IPS DF 6.9 (cell line): Measurements from ENCODE around the gene DNAJC7.

Experiments
- DNase-seq: peaks from one replicate; pipeline ENCODE4 v3.0.0-alpha.2; 2013; ENCODE audit warnings: low read depth, low spot score
- H3K27ac ChIP-seq: one replicate; pipeline ENCODE4 v1.5.1; 2013; ENCODE audit warnings: low read length, control low read depth
- H3K27me3 ChIP-seq: 2 replicates; pipeline ENCODE4 v1.6.1; 2013; ENCODE audit warnings: mild to moderate bottlenecking, low read length; ENCODE audit not compliant: control insufficient read depth, insufficient read depth
- H3K36me3 ChIP-seq: 2 replicates; pipeline ENCODE4 v1.6.1; 2013; ENCODE audit warnings: low read length; ENCODE audit not compliant: control insufficient read depth, insufficient read depth
- H3K4me1 ChIP-seq: 2 replicates; pipeline ENCODE4 v1.6.1; 2013; ENCODE audit warnings: low read length; ENCODE audit not compliant: control insufficient read depth, insufficient read depth
- H3K4me3 ChIP-seq: 2 replicates; pipeline ENCODE4 v1.5.1; 2013; ENCODE audit warnings: mild to moderate bottlenecking, low read length
- H3K9me3 ChIP-seq: 2 replicates; pipeline ENCODE4 v1.6.1; 2013; ENCODE audit warnings: low read length, inconsistent platforms; ENCODE audit not compliant: control insufficient read depth, insufficient read depth
- WGBS: extraction: QIAGEN DNeasy Blood & Tissue Kit; methylation state at CpG from one replicate; pipeline ENCODE4 v1.1.7; 2013; ENCODE audit warnings: mixed read lengths, missing lambda C conversion rate; ENCODE audit not compliant: insufficient read length, insufficient coverage; 5-methylcytosine and 5-hydroxymethylcytosine counted together

Gene DNAJC7, protein sequence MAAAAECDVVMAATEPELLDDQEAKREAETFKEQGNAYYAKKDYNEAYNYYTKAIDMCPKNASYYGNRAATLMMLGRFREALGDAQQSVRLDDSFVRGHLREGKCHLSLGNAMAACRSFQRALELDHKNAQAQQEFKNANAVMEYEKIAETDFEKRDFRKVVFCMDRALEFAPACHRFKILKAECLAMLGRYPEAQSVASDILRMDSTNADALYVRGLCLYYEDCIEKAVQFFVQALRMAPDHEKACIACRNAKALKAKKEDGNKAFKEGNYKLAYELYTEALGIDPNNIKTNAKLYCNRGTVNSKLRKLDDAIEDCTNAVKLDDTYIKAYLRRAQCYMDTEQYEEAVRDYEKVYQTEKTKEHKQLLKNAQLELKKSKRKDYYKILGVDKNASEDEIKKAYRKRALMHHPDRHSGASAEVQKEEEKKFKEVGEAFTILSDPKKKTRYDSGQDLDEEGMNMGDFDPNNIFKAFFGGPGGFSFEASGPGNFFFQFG

GRCh38 chr17:42016941-42017865, at the start of gene DNAJC7:
TSS of gene DNAJC7 (minus strand) at chr17:42017439. CDS start at chr17:42017416, 23 bp downstream.
- Histone ChIP-seq H3K27ac (no peak within 1 kb of the TSS), H3K4me3 (peak within 1 kb of the TSS; percentile 72), H3K27me3 (no peaks in the 10 kb centered on the region), H3K9me3 (no peaks in the 10 kb centered on the region), H3K36me3 (no peaks in the 10 kb centered on the region; the same call in 1 of the 2 replicates), H3K4me1 (peaks cover 2% of the 10 kb centered on the region)
- DNase-seq: peak; percentile 82
- WGBS: no CpG with 5 or more reads among the region's 70 CpGs

DNA sequence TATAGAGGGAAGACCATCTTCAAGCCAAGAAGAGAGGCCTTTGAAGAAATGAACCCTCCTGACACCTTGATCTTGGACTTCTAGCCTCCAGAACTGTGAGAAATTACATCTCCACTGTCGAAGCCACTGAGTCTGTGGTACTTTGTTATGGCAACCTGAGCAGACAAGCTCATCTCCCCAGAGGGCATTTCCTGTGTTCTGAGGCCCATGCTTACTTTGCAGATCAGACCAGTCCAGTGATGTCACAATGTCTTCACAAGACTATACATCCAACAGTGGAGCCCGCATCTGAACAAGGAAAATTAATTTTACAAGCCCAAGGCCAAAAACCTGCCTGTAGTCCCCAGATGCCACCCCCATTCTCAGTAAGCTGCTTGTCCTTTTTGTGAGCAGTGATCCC, 48.0 kb upstream of the DNAJC7 start:
- Histone ChIP-seq H3K4me3 (no peak overlapping the region), H3K27me3 (no peaks in the 10 kb centered on the region), H3K4me1 (peaks cover 6% of the 10 kb centered on the region), H3K9me3 (no peaks in the 10 kb centered on the region), H3K36me3 (no peaks in the 10 kb centered on the region), H3K27ac (no peak overlapping the region)
- WGBS: no CpG with 5 or more reads among the region's 2 CpGs
- DNase-seq: no peak

DNA sequence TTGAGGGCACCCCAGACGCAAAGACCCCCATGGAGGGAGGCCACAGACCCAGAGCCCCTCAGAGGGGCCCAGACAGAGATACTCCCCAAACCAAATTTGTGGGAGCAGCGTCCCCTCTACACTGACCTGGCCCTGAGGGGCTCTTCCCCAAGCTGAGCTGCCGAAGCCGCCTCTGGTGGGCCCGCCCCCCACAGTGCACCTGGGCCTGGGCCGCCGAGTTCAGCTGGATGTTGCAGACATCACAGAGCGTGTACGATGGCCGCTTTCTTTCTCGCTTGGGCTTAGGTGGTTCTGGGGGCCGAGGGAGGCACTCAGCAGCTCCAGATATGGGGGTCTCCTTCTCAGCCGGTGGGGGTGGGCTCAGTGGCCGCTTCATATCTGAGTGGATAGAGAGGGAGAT, 45.4 kb upstream of the DNAJC7 start:
- peaks cover 6% of the 10 kb centered on the region for H3K4me1 ChIP-seq
- DNase-seq: no peak
- H3K27me3 ChIP-seq: no peaks in the 10 kb centered on the region
- H3K9me3 ChIP-seq: no peaks in the 10 kb centered on the region
- WGBS: no CpG with 5 or more reads among the region's 14 CpGs
- H3K27ac ChIP-seq: no peak overlapping the region
- no peaks in the 10 kb centered on the region for H3K36me3 ChIP-seq
- no peak overlapping the region for H3K4me3 ChIP-seq

- H3K36me3 ChIP-seq: no peaks in the 10 kb centered on the region
- H3K9me3 ChIP-seq: no peaks in the 10 kb centered on the region
- no peak overlapping the region for H3K27ac ChIP-seq
- H3K4me1 ChIP-seq: peaks cover 4% of the 10 kb centered on the region; the same call in 1 of the 2 replicates
- no peak for DNase-seq
- H3K27me3 ChIP-seq: no peaks in the 10 kb centered on the region
- no peak overlapping the region for H3K4me3 ChIP-seq
- no CpG with 5 or more reads among the region's 5 CpGs for WGBS
Observed at GRCh38 chr17:42061646-42062487, 44.6 kb upstream of the DNAJC7 start.

DNA sequence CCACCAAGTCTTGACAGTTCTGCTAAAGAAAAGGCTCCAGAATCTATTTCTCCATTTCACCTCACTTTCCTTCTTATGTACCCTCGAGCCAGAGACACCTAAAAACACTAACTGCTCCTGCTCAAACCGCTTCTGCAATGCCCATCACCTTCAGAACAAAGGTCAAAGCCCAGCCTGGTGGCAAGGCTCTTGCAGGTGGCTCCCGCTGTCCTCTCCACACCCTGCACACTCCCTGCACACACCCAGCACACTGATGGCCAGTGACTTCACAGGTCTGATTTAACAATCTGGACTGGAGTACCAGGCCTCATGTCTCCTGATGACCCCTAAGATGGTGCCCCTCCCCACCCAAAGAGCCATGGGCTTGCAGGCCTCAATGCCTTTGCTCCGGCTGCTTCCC, 43.0 kb upstream of the DNAJC7 start:
- Histone ChIP-seq H3K36me3 (no peaks in the 10 kb centered on the region), H3K27me3 (no peaks in the 10 kb centered on the region), H3K27ac (no peak overlapping the region), H3K4me1 (peaks cover 4% of the 10 kb centered on the region; the same call in 1 of the 2 replicates), H3K9me3 (no peaks in the 10 kb centered on the region), H3K4me3 (no peak overlapping the region)
- no CpG with 5 or more reads among the region's 4 CpGs for WGBS
- no peak for DNase-seq

DNA sequence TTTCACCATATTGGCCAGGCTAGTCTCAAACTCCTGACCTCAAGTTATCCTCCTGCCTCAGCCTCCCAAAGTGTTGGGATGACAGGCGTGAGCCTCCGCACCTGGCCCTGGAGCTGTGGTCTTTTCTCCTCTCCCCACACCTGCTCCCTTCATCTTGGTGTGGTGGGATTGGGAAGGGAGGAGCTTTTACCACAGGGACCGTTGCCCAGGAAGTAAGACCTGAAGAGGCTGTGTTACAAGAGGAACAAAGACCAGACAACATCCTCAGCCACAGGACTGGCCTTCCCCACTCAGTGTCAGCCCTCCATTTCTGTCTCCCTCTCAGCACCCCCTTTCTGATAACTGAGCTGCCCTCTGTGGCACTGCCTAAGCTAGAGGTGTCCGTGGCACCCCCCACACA, 42.6 kb upstream of the DNAJC7 start:
- no peaks in the 10 kb centered on the region for H3K9me3 ChIP-seq
- no peak for DNase-seq
- no CpG with 5 or more reads among the region's 4 CpGs for WGBS
- H3K36me3 ChIP-seq: no peaks in the 10 kb centered on the region
- no peak overlapping the region for H3K4me3 ChIP-seq
- H3K4me1 ChIP-seq: peaks cover 4% of the 10 kb centered on the region; the same call in 1 of the 2 replicates
- no peaks in the 10 kb centered on the region for H3K27me3 ChIP-seq
- H3K27ac ChIP-seq: no peak overlapping the region

- WGBS: no CpG with 5 or more reads among the region's 7 CpGs
- H3K9me3 ChIP-seq: no peaks in the 10 kb centered on the region
- no peaks in the 10 kb centered on the region for H3K36me3 ChIP-seq
- H3K4me1 ChIP-seq: peaks cover 7% of the 10 kb centered on the region; the same call in 1 of the 2 replicates
- no peaks in the 10 kb centered on the region for H3K27me3 ChIP-seq
- DNase-seq: no peak
- no peak overlapping the region for H3K27ac ChIP-seq
- H3K4me3 ChIP-seq: no peak overlapping the region
Observed at GRCh38 chr17:42058063-42058462, 40.8 kb upstream of the DNAJC7 start.

GRCh38 chr17:42056635-42057034, 39.4 kb upstream of the DNAJC7 start:
- Histone ChIP-seq H3K9me3 (no peaks in the 10 kb centered on the region), H3K4me1 (peaks cover 6% of the 10 kb centered on the region; the same call in 1 of the 2 replicates), H3K27ac (no peak overlapping the region), H3K27me3 (no peaks in the 10 kb centered on the region), H3K36me3 (no peaks in the 10 kb centered on the region), H3K4me3 (no peak overlapping the region)
- no peak for DNase-seq
- WGBS: no CpG with 5 or more reads among the region's 3 CpGs

GRCh38 chr17:42055496-42055895, 38.3 kb upstream of the DNAJC7 start:
- H3K27me3 ChIP-seq: no peaks in the 10 kb centered on the region
- no CpG with 5 or more reads among the region's 6 CpGs for WGBS
- no peak overlapping the region for H3K4me3 ChIP-seq
- DNase-seq: no peak
- no peaks in the 10 kb centered on the region for H3K36me3 ChIP-seq
- H3K4me1 ChIP-seq: 0 out of 2 replicates have a peak, but pooled peaks cover 5% of the 10 kb centered on the region
- H3K27ac ChIP-seq: no peak overlapping the region
- no peaks in the 10 kb centered on the region for H3K9me3 ChIP-seq
